Endodermal cell (in vitro differentiated cells): ENCODE data around the gene RHBDL3. TPM values are rescaled to one million over a fixed set of nuclear protein-coding genes. Genes with fewer than 3 reads are reported as not detected.

Experiments
- DNase-seq: peaks from one replicate; pipeline ENCODE4 v3.0.0-alpha.2; 2017
- H3K27ac ChIP-seq: 2 replicates; pipeline ENCODE4 v1.5.1; 2013; ENCODE audit warnings: mild to moderate bottlenecking, low read depth, low read length, moderate library complexity
- H3K27me3 ChIP-seq: 2 replicates; pipeline ENCODE4 v1.6.1; 2013; ENCODE audit warnings: mild to moderate bottlenecking, low read length, moderate library complexity; ENCODE audit not compliant: insufficient read depth, control insufficient read depth, poor library complexity, severe bottlenecking
- H3K36me3 ChIP-seq: 2 replicates; pipeline ENCODE4 v1.7.0; 2013; ENCODE audit warnings: mild to moderate bottlenecking, low read length, moderate library complexity; ENCODE audit not compliant: control insufficient read depth, insufficient read depth
- H3K4me1 ChIP-seq: one replicate; pipeline ENCODE4 v1.7.0; 2013; ENCODE audit warnings: low read length; ENCODE audit not compliant: control insufficient read depth, insufficient read depth
- H3K4me3 ChIP-seq: 2 replicates; pipeline ENCODE4 v1.5.1; 2013; ENCODE audit warnings: mild to moderate bottlenecking, low read length, moderate library complexity
- H3K9ac ChIP-seq: 2 replicates; pipeline ENCODE4 v1.6.1; 2013; ENCODE audit warnings: mild to moderate bottlenecking, low read length, moderate library complexity; ENCODE audit not compliant: poor library complexity, severe bottlenecking; ENCODE audit errors: extremely low read depth
- H3K9me3 ChIP-seq: 2 replicates; pipeline ENCODE4 v1.6.1; 2013; ENCODE audit warnings: mild to moderate bottlenecking, low read length, moderate library complexity; ENCODE audit not compliant: control insufficient read depth
- H3K27ac Mint-ChIP-seq: 2 replicates; pipeline ENCODE4 v1.8.0; 2020; ENCODE audit warnings: mixed read lengths
- H3K27me3 Mint-ChIP-seq: 2 replicates; pipeline ENCODE4 v1.8.0; 2021; ENCODE audit warnings: mild to moderate bottlenecking, mixed read lengths; ENCODE audit not compliant: insufficient read depth
- H3K36me3 Mint-ChIP-seq: 2 replicates; pipeline ENCODE4 v1.8.0; 2020; ENCODE audit warnings: low read depth, mixed read lengths
- H3K4me1 Mint-ChIP-seq: 2 replicates; pipeline ENCODE4 v1.8.0; 2020; ENCODE audit warnings: mixed read lengths
- H3K4me3 Mint-ChIP-seq: 2 replicates; pipeline ENCODE4 v1.8.0; 2020; ENCODE audit warnings: mild to moderate bottlenecking, moderate library complexity, mixed read lengths
- H3K9me3 Mint-ChIP-seq: 2 replicates; pipeline ENCODE4 v1.8.0; 2020; ENCODE audit warnings: mild to moderate bottlenecking, mixed read lengths
- CTCF ChIP-seq: fragments of 200-600 bp; sonication (generic); conservative IDR thresholded peaks from 2 replicates; pipeline ENCODE4 v1.5.0; 2021; ENCODE audit warnings: antibody characterized with exemption, mild to moderate bottlenecking
- WGBS, 2 experiments: methylation state at CpG; one replicate each; pipeline versions ENCODE4 v1.1.5 to v1.1.7; 2013; ENCODE audit warnings: missing lambda C conversion rate in 2 of 2, mixed read lengths in 1 of 2; ENCODE audit not compliant: insufficient coverage in 1 of 2, insufficient read length in 1 of 2; 5-methylcytosine and 5-hydroxymethylcytosine counted together
- total RNA-seq, 2 donors: library from RNA; stranded (reverse); fragmentation: NEBNext Ultra II Directional in 1 of 2; extraction: Animal tissue kit (Norgen Biotek cat#: 25700) in 1 of 2; gene quantifications; 2 replicates in 1 of 2; 3 replicates in 1 of 2; pipeline ENCODE4 v1.2.1, GENCODE V29; 2021

The RHBDL3 gene
- total RNA-seq, 2 donors from 2014 or later, result 0.35 to 1.4 TPM

GRCh38 chr17:32239456-32239855 lies 26.2 kb upstream of the RHBDL3 start:
- H3K27me3 Mint-ChIP-seq, result no peaks in the 10 kb centered on the region
- H3K27ac Mint-ChIP-seq, result no peak overlapping the region
- H3K4me3 Mint-ChIP-seq, result no peak overlapping the region
- H3K36me3 ChIP-seq, result no peaks in the 10 kb centered on the region
- peak; percentile 26 for DNase-seq
- no peak overlapping the region for H3K4me3 ChIP-seq
- no peak for TF ChIP-seq CTCF
- no peak overlapping the region for H3K27ac ChIP-seq
- peaks cover 3% of the 10 kb centered on the region for H3K9me3 Mint-ChIP-seq
- 86% methylated on average over 2 of the region's 2 CpGs for WGBS, 2 experiments
- no peaks in the 10 kb centered on the region for H3K27me3 ChIP-seq
- peaks cover 15% of the 10 kb centered on the region for H3K4me1 Mint-ChIP-seq
- H3K9ac ChIP-seq, result no peak overlapping the region
- peaks cover 7% of the 10 kb centered on the region for H3K9me3 ChIP-seq
- no peaks in the 10 kb centered on the region for H3K36me3 Mint-ChIP-seq
- H3K4me1 ChIP-seq, result peaks cover 7% of the 10 kb centered on the region

- DNase-seq, result peak; percentile 86
- H3K9me3 Mint-ChIP-seq, result peaks cover 3% of the 10 kb centered on the region
These were observed 24.9 kb upstream of the RHBDL3 start for GRCh38 chr17:32240750-32241149.

GRCh38 chr17:32241640-32242039 lies 24.0 kb upstream of the RHBDL3 start:
- no peak overlapping the region for H3K4me3 Mint-ChIP-seq

More at GRCh38 chr17:32240750-32241149, 24.9 kb upstream of the RHBDL3 start:
- H3K4me3 Mint-ChIP-seq, result no peak overlapping the region
- Histone ChIP-seq H3K9ac (no peak overlapping the region), H3K4me3 (peak overlapping the region; percentile 32), H3K9me3 (peaks cover 7% of the 10 kb centered on the region), H3K27me3 (no peaks in the 10 kb centered on the region), H3K4me1 (peaks cover 7% of the 10 kb centered on the region), H3K27ac (no peak overlapping the region), H3K36me3 (no peaks in the 10 kb centered on the region)
- no peak overlapping the region for H3K27ac Mint-ChIP-seq
- no peak for TF ChIP-seq CTCF
- WGBS, 2 experiments, result 87% methylated on average over 8 of the region's 8 CpGs
- H3K36me3 Mint-ChIP-seq, result no peaks in the 10 kb centered on the region
- H3K4me1 Mint-ChIP-seq, result peaks cover 15% of the 10 kb centered on the region
- H3K27me3 Mint-ChIP-seq, result no peaks in the 10 kb centered on the region

More at GRCh38 chr17:32241640-32242039, 24.0 kb upstream of the RHBDL3 start:
- Histone ChIP-seq H3K4me1 (peaks cover 7% of the 10 kb centered on the region), H3K9ac (no peak overlapping the region), H3K27ac (no peak overlapping the region), H3K36me3 (no peaks in the 10 kb centered on the region), H3K4me3 (peak overlapping the region; percentile 32), H3K9me3 (peaks cover 7% of the 10 kb centered on the region), H3K27me3 (no peaks in the 10 kb centered on the region)
- Mint-ChIP-seq H3K27ac (no peak overlapping the region), H3K4me1 (peaks cover 15% of the 10 kb centered on the region), H3K36me3 (no peaks in the 10 kb centered on the region), H3K27me3 (no peaks in the 10 kb centered on the region), H3K9me3 (peaks cover 3% of the 10 kb centered on the region)
- 64% methylated on average over 1 of the region's 1 CpG; no CpG with 5 or more reads in 1 of the 2 experiments for WGBS, 2 experiments
- DNase-seq, result peak; percentile 74
- TF ChIP-seq CTCF, result no peak
